ENCODE measurements around the gene ANKRD29.
"Not testable (repeated sequence)": the region's sequence is repeated elsewhere in the genome, so short reads cannot be mapped to it uniquely, and the experiment has no call there.

ANKRD29 gene

DNA sequence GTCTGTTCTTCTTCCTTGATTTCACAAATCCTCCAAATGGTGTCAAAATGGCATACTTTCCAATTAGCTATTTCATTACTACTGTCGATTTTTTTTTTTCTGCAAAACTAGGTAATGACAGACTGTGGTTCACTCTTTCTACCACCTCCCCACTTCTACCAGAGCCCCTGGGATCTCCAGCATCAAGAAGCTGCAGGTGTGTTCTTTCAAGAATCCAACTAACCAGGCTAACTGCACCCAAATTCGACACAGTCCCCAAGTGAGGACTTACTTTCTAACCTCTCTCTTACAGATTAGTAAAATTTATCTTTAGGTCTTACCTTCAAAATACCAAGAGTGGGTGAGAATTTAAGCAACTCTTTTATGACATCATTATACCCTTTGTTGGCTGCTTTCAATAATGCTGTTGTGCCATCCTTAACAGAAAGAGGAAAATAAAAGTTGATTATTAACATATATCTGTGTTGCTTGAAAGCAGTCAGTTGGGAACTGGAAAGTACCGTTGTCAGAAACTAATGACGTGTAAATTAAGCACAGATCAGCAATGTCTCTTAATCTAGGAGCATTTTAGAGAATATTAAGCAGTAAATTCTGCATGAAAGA lies 45.2 kb downstream of the ANKRD29 start:
- no peak for DNase-seq

- DNase-seq: no peak
Observed at GRCh38 chr18:23616258-23616657, 46.5 kb downstream of the ANKRD29 start.

- DNase-seq: no peak
Observed at GRCh38 chr18:23614891-23615290, 47.8 kb downstream of the ANKRD29 start.

GRCh38 chr18:23614413-23614812 lies 48.3 kb downstream of the ANKRD29 start:
- no peak for DNase-seq

DNA sequence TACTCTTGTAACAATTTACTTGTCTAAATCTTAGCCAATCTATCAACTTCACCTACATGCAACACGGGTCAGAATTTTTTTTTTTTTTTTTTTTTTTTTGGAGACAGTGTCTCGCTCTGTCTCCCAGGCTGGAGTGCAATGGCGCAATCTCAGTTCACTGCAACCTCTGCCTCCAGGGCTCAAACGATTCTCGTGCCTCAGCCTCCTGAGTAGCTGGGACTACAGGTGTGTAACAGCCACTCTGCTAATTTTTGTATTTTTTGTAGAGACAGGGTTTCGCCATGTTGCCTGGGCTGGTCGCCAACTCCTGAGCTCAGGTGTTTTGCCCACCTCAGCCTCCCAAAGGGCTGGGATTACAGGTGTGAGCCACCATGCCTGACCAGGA lies 49.6 kb downstream of the ANKRD29 start:
- not testable (repeated sequence) for DNase-seq

GRCh38 chr18:23612434-23613090 lies 50.1 kb downstream of the ANKRD29 start:
- DNase-seq: no peak

DNA sequence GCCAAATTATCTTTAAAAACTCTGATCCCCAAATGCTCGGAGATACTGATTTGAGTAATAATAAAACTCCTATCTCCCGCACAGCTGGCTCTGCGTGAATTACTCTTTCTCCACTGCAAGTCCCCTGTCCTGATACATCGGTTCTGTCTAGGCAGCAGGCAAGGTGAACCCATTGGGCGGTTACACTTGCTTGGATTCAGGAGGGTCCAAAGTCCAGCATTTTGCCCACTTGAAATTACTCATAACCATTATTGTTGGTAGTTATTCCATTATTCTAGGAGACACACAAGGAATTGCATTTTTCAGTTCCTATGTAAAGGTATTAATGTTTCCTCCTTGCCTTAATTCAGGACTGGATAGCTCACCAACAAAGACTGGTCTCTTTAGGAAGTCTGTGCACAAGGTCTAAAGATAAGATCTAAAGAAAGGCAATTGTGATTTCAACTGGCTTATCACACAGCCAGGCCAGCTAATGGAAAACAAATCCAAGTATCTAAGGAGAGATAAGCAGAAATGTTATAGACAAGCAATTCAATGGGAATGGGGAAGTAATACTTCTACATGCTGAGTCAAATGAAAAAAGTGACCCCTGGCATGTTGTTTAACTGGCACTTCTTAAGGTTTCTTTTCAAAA lies 53.2 kb downstream of the ANKRD29 start:
- DNase-seq: no peak

- DNase-seq: no peak
Observed at GRCh38 chr18:23608211-23608610, 54.5 kb downstream of the ANKRD29 start.

DNA sequence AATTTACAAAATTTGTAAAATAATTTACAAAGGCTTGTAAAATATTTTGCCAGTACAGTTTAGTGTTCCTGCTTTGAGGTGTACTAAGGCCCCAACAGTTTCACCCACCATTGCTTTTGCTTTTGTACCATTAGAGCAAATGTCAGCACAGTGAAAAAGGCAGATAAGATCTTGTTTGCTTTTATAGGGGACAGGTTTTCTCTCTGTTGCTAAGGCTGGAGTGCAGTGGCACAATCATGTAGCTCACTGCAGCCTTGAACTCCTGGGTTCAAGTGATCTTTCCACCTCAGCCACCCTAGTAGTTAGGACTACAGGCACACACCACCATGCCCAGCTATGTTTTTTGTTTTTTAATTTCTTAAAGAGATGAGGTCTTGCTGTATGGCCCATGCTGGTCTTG lies 56.8 kb downstream of the ANKRD29 start:
- DNase-seq: no peak

DNA sequence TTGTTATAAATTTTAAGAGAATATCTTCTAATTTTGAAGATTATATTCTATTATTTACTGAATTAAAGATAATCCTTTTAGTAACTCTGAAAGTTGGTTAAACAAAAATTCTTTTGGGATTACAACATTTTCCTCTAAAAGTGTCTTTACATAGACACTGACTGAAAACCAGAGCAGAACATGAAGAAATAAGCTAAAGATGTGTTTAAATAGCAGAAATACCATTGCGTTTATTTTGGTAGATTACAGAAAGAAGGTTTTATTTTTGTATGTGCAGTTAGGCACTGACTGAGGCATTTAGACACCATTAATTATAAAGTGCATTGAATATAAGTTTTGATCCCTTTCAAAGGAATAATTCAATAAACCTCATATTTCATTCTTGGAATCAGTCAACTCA lies 62.9 kb downstream of the ANKRD29 start:
- no peak for DNase-seq

DNA sequence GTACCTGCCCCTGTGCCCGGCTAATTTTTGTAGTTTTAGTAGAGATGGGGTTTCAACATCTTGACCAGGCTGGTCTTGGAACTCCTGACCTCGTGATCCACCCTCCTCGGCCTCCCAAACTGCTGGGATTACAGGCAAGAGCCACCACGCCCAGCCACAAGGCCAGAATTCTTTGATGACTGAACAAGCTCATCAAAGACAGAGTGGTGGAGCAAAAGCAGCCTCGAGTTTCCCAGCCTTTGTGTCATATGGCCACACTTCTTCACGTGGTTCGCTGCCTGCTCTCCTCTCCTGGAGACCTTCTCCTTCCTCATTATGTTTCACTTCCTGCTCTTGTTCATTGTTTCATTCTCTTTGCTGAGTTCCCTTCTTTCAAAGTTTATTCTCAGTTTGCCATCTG lies 66.5 kb downstream of the ANKRD29 start:
- peak in 1 of 56 donors; percentile 20 for DNase-seq

DNA sequence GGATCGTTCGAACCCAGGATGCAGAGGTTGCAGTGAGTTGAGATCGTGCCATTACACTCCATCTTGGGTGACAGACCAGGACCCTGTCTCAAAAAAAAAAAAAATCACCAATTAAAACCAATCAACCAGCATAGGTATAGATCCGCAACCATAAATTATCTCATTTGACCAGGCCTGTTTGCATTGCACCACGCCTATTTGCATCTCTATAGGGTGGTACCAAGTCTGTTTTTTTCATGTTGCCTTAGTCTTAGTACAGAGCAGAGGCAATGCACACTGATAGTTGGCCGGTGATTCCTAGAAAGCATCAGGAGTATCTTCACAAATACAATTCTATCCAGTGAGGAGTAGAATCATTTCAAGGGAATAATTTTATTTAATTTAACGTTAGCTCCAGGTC lies 67.1 kb downstream of the ANKRD29 start:
- no peak for DNase-seq

DNA sequence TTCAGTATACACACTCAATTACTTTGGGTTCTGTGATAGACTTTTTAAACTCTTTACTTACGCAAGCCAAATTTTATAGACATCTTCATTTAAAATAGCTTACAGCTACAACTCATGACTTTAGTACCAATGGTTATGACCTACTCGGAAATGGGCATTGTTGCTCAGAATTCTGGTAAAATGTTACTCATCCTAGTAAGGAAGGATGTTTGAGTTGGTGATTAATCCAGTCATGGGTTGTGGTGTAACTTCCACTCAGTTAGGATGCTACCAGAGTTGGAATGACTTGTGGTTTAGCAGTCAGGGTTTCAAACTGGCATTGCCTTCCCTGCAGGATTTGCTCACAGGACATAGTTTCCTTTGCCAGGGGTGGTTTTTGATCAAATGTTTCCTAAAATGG lies 69.0 kb downstream of the ANKRD29 start:
- no peak for DNase-seq

DNA sequence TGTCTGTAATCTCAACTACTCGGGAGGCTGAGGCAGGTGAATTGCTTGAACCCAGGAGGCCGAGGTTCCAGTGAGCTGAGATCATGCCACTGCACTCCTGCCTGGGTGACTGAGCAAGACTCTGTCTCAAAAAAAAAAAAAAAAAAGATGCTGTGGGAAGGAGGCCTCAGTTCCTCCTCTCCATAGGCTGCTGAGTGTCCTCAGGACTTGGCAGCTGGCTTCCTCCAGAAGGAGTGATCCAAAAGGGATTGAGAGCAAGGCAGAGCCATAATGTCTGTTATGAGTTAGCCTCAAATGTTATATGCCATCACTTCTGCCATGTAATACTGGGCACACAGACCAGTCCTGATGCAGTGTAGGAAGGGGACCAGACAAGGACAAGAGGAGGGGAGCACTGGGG lies 69.8 kb downstream of the ANKRD29 start:
- no peak for DNase-seq

DNA sequence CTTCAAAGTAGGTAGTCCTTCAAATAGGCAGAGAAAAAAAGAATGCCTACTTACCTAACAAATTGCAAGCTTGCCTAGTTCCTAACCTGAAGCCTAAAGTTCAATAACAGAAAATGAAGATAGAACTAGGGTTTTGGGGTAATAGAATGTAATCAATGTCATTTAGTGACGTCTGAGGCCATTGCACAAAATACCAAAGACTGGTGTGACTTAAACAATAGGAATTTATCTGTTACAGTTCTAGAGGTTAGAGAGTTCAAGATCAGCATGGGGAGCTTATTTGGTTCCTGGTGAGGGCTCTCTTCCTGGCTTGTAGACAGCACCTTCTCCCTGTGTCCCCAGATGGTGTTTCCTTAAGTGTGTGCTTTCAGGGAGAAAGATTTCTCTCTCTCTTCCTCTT lies 71.7 kb downstream of the ANKRD29 start:
- DNase-seq: no peak

- DNase-seq: no peak
Observed at GRCh38 chr18:23588836-23589560, 73.7 kb downstream of the ANKRD29 start.

- peak in 1 of 56 donors; percentile 16 for DNase-seq
Observed at GRCh38 chr18:23587220-23587642, 75.5 kb downstream of the ANKRD29 start.

DNA sequence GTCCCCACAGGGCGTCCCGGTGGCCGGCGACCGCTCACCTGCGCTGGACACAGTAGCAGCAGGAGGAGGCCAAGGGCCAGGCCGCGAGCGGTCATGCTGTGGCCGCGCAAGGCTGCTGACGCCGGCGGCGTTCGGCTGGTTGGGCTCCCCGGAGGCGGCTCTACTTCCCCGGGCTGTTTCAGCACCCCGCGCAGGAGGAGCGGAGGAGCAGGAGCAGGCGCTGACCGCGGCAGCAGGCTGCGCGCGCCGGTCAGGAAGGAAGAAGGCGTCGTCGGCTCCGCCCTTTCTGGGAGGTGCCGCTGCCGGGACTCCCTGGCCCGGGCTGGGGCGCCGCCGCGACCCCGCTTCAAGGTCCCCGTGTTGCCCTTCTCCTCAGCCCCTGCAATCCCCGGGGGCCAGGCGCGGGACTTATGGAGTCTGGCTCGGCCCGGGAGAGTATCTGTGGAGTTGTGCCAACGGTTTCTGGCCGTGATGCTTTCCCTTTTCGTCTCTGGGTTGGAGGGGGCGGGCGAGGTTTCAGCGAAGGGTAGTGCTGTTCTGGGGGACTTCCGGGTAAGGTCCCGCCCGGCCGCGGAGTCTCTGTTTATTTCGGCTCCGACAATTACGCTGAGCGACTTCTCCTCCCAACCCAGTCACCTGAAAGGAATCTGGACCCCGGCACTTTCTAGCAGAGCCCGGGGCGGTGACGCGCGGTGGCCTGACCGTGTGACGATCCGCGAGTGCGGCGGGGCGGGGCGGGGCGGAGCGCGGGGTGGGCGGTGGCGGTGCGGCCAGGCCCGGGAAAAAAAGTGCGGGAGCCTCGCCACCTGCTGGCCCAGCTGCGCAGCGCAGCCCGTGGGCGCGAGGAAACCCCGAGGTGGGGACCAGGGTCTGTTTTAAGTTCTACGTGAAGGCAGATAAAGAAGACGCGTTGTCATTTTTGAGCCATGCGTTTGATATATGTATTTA lies 76.2 kb downstream of the ANKRD29 start, which contains the start of gene NPC1:
Gene NPC1 (minus strand): TSS at position 258 of the 948 bp plus-strand sequence. CDS start 163 bp downstream, at position 95.
- peak in 55 of 56 donors; percentile 57 to 99 (median 90) for DNase-seq

GRCh38 chr18:23585897-23586248 lies 76.8 kb downstream of the ANKRD29 start:
- no peak for DNase-seq

- DNase-seq: peak in 7 of 56 donors; percentile 16 to 33 (median 20)
Observed at GRCh38 chr18:23585007-23585871, 77.5 kb downstream of the ANKRD29 start.
